Common myeloid progenitor, CD34-positive (primary cell): ENCODE data around the gene NKAIN2.
"Not testable (repeated sequence)": the region's sequence is repeated elsewhere in the genome, so short reads cannot be mapped to it uniquely, and the experiment has no call there.

Experiments used
- CTCF ChIA-PET: fragments of 350-600 bp; sonication (Branson Sonifier 250); formaldehyde crosslinking; loops from one replicate; lab custom pipeline; 2021; ENCODE audit warnings: antibody characterized with exemption; lab: Charles Lee
- POLR2A ChIA-PET: fragments of 350-600 bp; sonication (Branson Sonifier 250); formaldehyde crosslinking; loops from one replicate; lab custom pipeline; 2021; ENCODE audit warnings: antibody characterized with exemption; lab: Charles Lee
- DNase-seq, 3 donors: peaks; one replicate each; pipeline versions ENCODE4 v3.0.0 to v3.0.0-alpha.2; 2013
- H3K27ac ChIP-seq, 2 experiments: 1 replicate in 1 of 2; 2 replicates in 1 of 2; pipeline ENCODE4 v1.7.0; 2013; ENCODE audit warnings: inconsistent platforms in 2 of 2, low read length in 2 of 2, mild to moderate bottlenecking in 2 of 2, low read depth in 1 of 2, moderate library complexity in 1 of 2; ENCODE audit not compliant: severe bottlenecking in 2 of 2, insufficient read depth in 1 of 2, poor library complexity in 1 of 2
- H3K27me3 ChIP-seq, 5 experiments: replicated peaks in 2 of 5; 1 replicate in 3 of 5; 2 replicates in 2 of 5; pipeline versions ENCODE4 v1.6.1 to v1.7.0; 2013; ENCODE audit warnings: low read length in 4 of 5, mild to moderate bottlenecking in 2 of 5, moderate library complexity in 2 of 5, inconsistent platforms in 1 of 5; ENCODE audit not compliant: insufficient read depth in 5 of 5, control insufficient read depth in 4 of 5
- H3K36me3 ChIP-seq, 4 experiments: 1 replicate in 2 of 4; 2 replicates in 2 of 4; pipeline versions ENCODE4 v1.6.1 to v1.7.0; 2013; ENCODE audit warnings: low read length in 3 of 4, control low read depth in 1 of 4, mild to moderate bottlenecking in 1 of 4; ENCODE audit not compliant: control insufficient read depth in 4 of 4, insufficient read depth in 4 of 4
- H3K4me1 ChIP-seq, 4 experiments: 1 replicate in 3 of 4; 2 replicates in 1 of 4; pipeline versions ENCODE4 v1.6.1 to v1.7.1; 2013; ENCODE audit warnings: low read length in 3 of 4, mild to moderate bottlenecking in 3 of 4, control low read depth in 1 of 4, inconsistent platforms in 1 of 4, moderate library complexity in 1 of 4; ENCODE audit not compliant: control insufficient read depth in 4 of 4, insufficient read depth in 4 of 4; ENCODE audit errors: control extremely low read depth in 1 of 4
- H3K4me3 ChIP-seq, 7 experiments: 1 replicate in 4 of 7; 2 replicates in 3 of 7; pipeline versions ENCODE4 v1.5.1 to v1.7.0; 2013; ENCODE audit warnings: mild to moderate bottlenecking in 7 of 7, low read length in 6 of 7, moderate library complexity in 6 of 7, inconsistent platforms in 2 of 7, low read depth in 2 of 7, control low read depth in 1 of 7; ENCODE audit not compliant: insufficient read depth in 4 of 7, control insufficient read depth in 1 of 7; ENCODE audit errors: extremely low read depth in 1 of 7
- H3K9me3 ChIP-seq, 5 experiments: 1 replicate in 4 of 5; 2 replicates in 1 of 5; pipeline versions ENCODE4 v1.6.1 to v1.7.1; 2013; ENCODE audit warnings: low read length in 4 of 5, mild to moderate bottlenecking in 2 of 5, inconsistent platforms in 1 of 5, low read depth in 1 of 5, moderate library complexity in 1 of 5; ENCODE audit not compliant: control insufficient read depth in 4 of 5, insufficient read depth in 2 of 5; ENCODE audit errors: control extremely low read depth in 1 of 5
- WGBS: methylation state at CpG from one replicate; pipeline ENCODE4 v1.1.5; 2013; ENCODE audit not compliant: insufficient coverage; 5-methylcytosine and 5-hydroxymethylcytosine counted together

NKAIN2 gene

DNA sequence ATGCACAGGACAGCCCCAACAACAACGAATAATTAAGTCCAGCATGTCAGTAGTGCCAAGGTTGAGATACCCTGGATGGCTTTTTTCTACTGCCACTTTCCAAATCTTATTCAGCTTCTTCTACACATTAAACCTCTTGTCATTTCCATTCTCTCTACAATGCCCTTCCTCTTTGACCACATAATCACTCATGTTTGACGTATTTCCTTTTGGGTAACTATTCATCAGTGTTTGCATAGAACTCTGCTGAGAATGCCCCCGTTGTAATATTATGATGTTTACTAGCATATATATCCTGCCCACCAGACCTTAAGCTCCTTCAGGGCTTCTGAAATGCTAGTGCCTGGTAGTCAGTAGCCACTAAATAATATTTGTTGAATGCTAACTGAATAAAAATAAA lies 643.3 kb downstream of the NKAIN2 start:
- no peaks in the 10 kb centered on the region for H3K27me3 ChIP-seq
- no peak overlapping the region for H3K27ac ChIP-seq
- no peaks in the 10 kb centered on the region for H3K36me3 ChIP-seq
- DNase-seq: peak in 2 of 3 donors; percentile 30 to 57
- H3K4me1 ChIP-seq: no peaks in the 10 kb centered on the region
- ChIA-PET POLR2A (no interaction called here), CTCF (interaction anchor here (0.6 to 1.6 kb wide), 3 partner anchors 9 to 659 kb away, joined by 3 to 4 read pairs (median 3); no protein-coding TSS in a partner anchor)
- WGBS: 20% methylated on average over 1 of the region's 3 CpGs
- H3K9me3 ChIP-seq: no peaks in the 10 kb centered on the region
- H3K4me3 ChIP-seq: no peak overlapping the region

DNA sequence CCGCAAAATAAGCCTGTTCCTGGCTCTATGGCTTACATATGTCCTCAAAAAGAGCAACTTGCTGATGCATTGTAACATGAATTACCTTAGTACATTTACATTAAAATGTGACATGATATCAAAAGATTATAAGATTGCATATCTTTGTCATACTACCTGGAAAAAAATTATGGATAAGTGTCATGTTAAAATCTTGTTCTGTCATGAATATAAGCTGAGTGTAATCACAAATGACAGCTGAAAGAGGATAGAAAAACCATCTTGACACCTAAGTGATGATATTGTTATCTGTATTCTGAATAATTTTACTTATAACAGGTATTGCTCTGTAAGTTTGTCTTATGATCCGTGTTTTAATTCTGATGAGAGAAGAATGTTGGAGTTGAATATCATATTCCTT lies 655.6 kb downstream of the NKAIN2 start:
- H3K27ac ChIP-seq: no peak overlapping the region
- ChIA-PET POLR2A (no interaction called here), CTCF (no interaction called here)
- no peak for DNase-seq
- no peaks in the 10 kb centered on the region for H3K4me1 ChIP-seq
- H3K27me3 ChIP-seq: no peaks in the 10 kb centered on the region
- H3K9me3 ChIP-seq: no peaks in the 10 kb centered on the region
- peaks cover 0 to 2% (median 0%) of the 10 kb centered on the region in 4 experiments for H3K36me3 ChIP-seq
- H3K4me3 ChIP-seq: no peak overlapping the region
- no CpG with 5 or more reads among the region's 2 CpGs for WGBS

DNA sequence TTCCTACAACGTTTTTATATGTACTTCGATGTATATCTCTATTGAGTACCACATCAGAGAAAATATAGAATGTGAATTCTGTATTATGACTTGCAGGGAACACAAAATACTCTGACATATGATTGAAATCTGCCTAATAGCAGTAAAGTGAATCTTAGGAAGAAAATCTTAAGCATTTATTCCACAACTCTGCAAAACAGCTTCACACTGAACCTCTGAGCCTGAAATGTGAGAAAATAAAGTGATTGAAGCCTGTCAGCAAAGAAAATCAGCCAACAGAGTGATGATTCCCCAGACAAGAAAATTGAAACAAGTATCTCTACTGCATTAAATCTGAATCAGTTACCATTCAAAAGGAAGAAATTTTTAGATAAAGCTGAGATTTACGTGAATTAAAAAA lies 659.1 kb downstream of the NKAIN2 start:
- CTCF ChIA-PET: no interaction called here
- POLR2A ChIA-PET: no interaction called here
- Histone ChIP-seq H3K9me3 (no peaks in the 10 kb centered on the region), H3K4me1 (no peaks in the 10 kb centered on the region), H3K4me3 (no peak overlapping the region), H3K36me3 (no peaks in the 10 kb centered on the region), H3K27ac (no peak overlapping the region), H3K27me3 (no peaks in the 10 kb centered on the region)
- DNase-seq: no peak
- no CpG with 5 or more reads among the region's 3 CpGs for WGBS

DNA sequence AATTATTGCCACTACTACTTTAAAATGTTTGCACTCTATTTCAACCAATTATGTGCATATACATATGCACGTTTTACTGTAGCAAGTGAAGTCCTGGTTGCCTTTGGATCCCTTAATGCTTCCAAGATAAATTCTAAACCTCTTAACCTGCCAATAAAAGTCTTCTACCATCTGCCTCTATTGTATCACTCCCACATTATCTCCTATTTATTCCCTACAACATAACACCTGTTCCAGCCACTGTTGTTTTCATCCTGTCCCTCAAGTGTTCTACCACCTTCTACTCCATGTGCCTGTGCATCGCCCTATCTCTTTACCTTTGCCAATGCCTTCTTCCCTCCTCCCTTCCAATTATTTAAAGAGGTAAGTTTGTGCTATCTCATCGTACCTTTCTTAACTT lies 659.6 kb downstream of the NKAIN2 start:
- CTCF ChIA-PET: no interaction called here
- POLR2A ChIA-PET: no interaction called here
- Histone ChIP-seq H3K36me3 (no peaks in the 10 kb centered on the region), H3K27me3 (no peaks in the 10 kb centered on the region), H3K4me3 (no peak overlapping the region), H3K4me1 (no peaks in the 10 kb centered on the region), H3K9me3 (no peaks in the 10 kb centered on the region), H3K27ac (no peak overlapping the region)
- WGBS: 90% methylated on average over 1 of the region's 3 CpGs
- DNase-seq: no peak

DNA sequence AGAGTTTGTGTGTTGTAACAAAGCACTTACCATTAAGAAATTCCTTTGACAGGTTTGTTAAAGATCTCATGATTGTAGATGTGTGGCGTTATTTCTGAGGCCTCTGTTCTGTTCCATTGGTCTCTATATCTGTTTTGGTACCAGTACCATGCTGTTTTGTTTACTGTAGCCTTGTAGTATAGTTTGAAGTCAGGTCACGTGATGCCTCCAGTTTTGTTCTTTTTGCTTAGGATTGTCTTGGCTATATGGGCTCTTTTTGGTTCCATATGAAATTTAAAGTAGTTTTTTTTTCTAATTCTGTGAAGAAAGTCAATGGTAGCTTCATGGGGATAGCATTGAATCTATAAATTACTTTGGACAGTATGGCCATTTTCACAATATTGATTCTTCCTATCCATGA lies 660.9 kb downstream of the NKAIN2 start:
- H3K4me1 ChIP-seq, H3K4me3 ChIP-seq, CTCF ChIA-PET, H3K36me3 ChIP-seq, H3K27me3 ChIP-seq, POLR2A ChIA-PET, DNase-seq, H3K9me3 ChIP-seq, H3K27ac ChIP-seq: not testable (repeated sequence)
- WGBS: 100% methylated on average over 1 of the region's 2 CpGs

DNA sequence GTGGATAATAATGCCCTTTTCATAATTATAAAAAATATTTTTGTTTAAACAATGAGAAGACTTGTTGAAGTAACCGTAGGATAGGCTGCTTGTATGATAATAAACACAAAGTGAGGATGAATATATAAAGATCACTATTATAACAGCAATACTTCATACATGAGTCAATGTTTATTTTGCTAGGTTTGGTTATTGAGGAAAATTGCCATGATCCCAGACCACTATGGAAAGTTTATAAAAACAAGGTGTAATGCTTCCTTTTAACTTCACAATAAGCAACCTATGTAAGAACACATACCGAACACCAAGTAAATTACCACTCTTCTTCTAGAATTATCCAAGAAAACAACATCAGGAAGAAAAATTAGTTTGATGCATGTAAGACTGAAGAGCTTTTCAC lies 663.3 kb downstream of the NKAIN2 start:
- Histone ChIP-seq H3K27ac (no peak overlapping the region), H3K9me3 (no peaks in the 10 kb centered on the region), H3K4me1 (no peaks in the 10 kb centered on the region), H3K36me3 (no peaks in the 10 kb centered on the region), H3K4me3 (no peak overlapping the region), H3K27me3 (no peaks in the 10 kb centered on the region)
- no peak for DNase-seq
- WGBS: no CpG with 5 or more reads among the region's 2 CpGs
- ChIA-PET CTCF (no interaction called here), POLR2A (no interaction called here)

DNA sequence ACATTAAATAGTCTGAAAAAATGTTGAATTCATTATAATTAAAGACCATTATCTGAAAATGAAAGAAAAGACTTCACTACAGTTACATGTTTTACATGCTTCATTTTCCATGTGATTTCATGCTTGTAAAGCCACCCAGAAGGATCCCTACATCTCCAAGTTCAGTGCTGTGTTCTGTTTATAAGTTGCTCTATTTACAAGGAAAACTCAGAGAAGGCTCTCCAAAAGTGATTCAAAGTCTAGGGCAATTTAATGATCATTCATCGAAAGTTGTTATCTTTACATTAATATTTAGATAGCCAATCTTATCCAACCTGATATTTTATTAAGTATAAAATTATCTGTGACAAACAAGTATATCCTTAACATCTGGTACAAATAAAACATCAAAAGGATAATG lies 663.7 kb downstream of the NKAIN2 start:
- WGBS: no CpG with 5 or more reads among the region's 1 CpG
- no peak overlapping the region for H3K4me3 ChIP-seq

More for the DNA sequence above, 663.7 kb downstream of the NKAIN2 start:
- CTCF ChIA-PET: no interaction called here
- H3K36me3 ChIP-seq: no peaks in the 10 kb centered on the region
- peaks cover 0 to under 1% (median 0%) of the 10 kb centered on the region in 5 experiments for H3K9me3 ChIP-seq
- no peaks in the 10 kb centered on the region for H3K4me1 ChIP-seq
- H3K27me3 ChIP-seq: no peaks in the 10 kb centered on the region
- POLR2A ChIA-PET: no interaction called here
- DNase-seq: no peak
- no peak overlapping the region for H3K27ac ChIP-seq
